ENCODE measurements around the gene EMP3. TPM values are rescaled to one million over a fixed set of nuclear protein-coding genes. Genes with fewer than 3 reads are reported as not detected.

The EMP3 gene
- total and polyA plus RNA-seq, 2 of the 4 experiments (the other 2 are of a cell fraction) = 147 to 632 TPM

- 51% methylated on average over 5 of the region's 22 CpGs; no CpG with 5 or more reads in 1 of the 2 experiments for WGBS, 2 experiments (ENCODE audit: extremely low coverage in 2 of 2, insufficient read length in 1 of 2)
- H3K23ac ChIP-seq (ENCODE audit: low read depth, low read length) = no peak overlapping the region
- H3K4ac ChIP-seq (ENCODE audit: low read depth, low read length) = no peak overlapping the region
- no peak overlapping the region for H2BK120ac ChIP-seq (ENCODE audit: low read depth, low read length)
- DNase-seq = no peak
- intact Hi-C loops (cut with micrococcal nuclease) = no loop called here
- H3K9me3 ChIP-seq (ENCODE audit: control insufficient read depth, insufficient read depth, low read length) = no peaks in the 10 kb centered on the region
- no peaks in the 10 kb centered on the region for H4K20me1 ChIP-seq (ENCODE audit: insufficient read depth, low read length)
- no peak overlapping the region for H2BK15ac ChIP-seq (ENCODE audit: low read depth, low read length)
- ChIA-PET POLR2A (ENCODE audit: unreplicated experiment) (no interaction called here), CTCF (no interaction called here)
- no peak overlapping the region for H3K9ac ChIP-seq (ENCODE audit: low read depth, low read length)
- no peak overlapping the region for H3K27ac ChIP-seq (ENCODE audit: insufficient read depth, low read length)
- H3K4me2 ChIP-seq (ENCODE audit: low read depth, low read length) = no peak overlapping the region
- no peaks in the 10 kb centered on the region; the same call in 1 of the 2 replicates for H3K9me1 ChIP-seq (ENCODE audit: insufficient read depth, low read length)
- no peak overlapping the region; the same call in 1 of the 2 replicates for H3K18ac ChIP-seq (ENCODE audit: low read depth, low read length)
- no peak overlapping the region for H2AK5ac ChIP-seq (ENCODE audit: low read depth, low read length)
- no peak overlapping the region for H3K4me3 ChIP-seq (ENCODE audit: insufficient read depth, low read depth, low read length)
- peak; percentile 85; the same call in 1 of the 2 replicates for ATAC-seq (ENCODE audit: low read depth)
- no peaks in the 10 kb centered on the region for H3K79me1 ChIP-seq (ENCODE audit: low read depth in 1 of 2, low read length in 2 of 2)
- H2AK9ac ChIP-seq (replicated peaks; ENCODE audit: low read depth, low read length, poor library complexity) = peak overlapping the region; percentile 42
- peaks cover 11% of the 10 kb centered on the region for H3K27me3 ChIP-seq (ENCODE audit: control insufficient read depth, insufficient read depth, low read length)
- no peak overlapping the region for H4K91ac ChIP-seq (ENCODE audit: insufficient read depth, low read depth, low read length)
- H3K4me1 ChIP-seq (ENCODE audit: control insufficient read depth, insufficient read depth, low read length) = peaks cover 2% of the 10 kb centered on the region
- H3K56ac ChIP-seq (ENCODE audit: extremely low read depth, insufficient read depth, low read length) = no peak overlapping the region
- no peak overlapping the region for H4K8ac ChIP-seq (ENCODE audit: low read depth in 2 of 2, low read length in 2 of 2)
- no peaks in the 10 kb centered on the region for H3K36me3 ChIP-seq (ENCODE audit: control insufficient read depth, insufficient read depth, low read length)
- dilution Hi-C loops (cut with HindIII; ENCODE audit: low sequenced_read_pairs, unreplicated experiment) = no loop called here
- H2BK5ac ChIP-seq (ENCODE audit: low read depth, low read length, poor library complexity, severe bottlenecking) = no peak overlapping the region
- TF ChIP-seq RFX5 (IDR thresholded peaks at IDR 0.05; ENCODE audit: low read depth, low read length) (no peak), BHLHE40 (IDR thresholded peaks at IDR 0.05; ENCODE audit: low read depth, low read length) (no peak), MXI1 (IDR thresholded peaks at IDR 0.05; ENCODE audit: borderline replicate concordance, low read depth, low read length) (no peak), RAD21 (IDR thresholded peaks at IDR 0.05; ENCODE audit: low read length) (no peak), SMC3 (IDR thresholded peaks at IDR 0.05; ENCODE audit: low read depth, low read length) (no peak)
- TF ChIP-seq, protein P1, sequence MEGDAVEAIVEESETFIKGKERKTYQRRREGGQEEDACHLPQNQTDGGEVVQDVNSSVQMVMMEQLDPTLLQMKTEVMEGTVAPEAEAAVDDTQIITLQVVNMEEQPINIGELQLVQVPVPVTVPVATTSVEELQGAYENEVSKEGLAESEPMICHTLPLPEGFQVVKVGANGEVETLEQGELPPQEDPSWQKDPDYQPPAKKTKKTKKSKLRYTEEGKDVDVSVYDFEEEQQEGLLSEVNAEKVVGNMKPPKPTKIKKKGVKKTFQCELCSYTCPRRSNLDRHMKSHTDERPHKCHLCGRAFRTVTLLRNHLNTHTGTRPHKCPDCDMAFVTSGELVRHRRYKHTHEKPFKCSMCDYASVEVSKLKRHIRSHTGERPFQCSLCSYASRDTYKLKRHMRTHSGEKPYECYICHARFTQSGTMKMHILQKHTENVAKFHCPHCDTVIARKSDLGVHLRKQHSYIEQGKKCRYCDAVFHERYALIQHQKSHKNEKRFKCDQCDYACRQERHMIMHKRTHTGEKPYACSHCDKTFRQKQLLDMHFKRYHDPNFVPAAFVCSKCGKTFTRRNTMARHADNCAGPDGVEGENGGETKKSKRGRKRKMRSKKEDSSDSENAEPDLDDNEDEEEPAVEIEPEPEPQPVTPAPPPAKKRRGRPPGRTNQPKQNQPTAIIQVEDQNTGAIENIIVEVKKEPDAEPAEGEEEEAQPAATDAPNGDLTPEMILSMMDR (conservative IDR thresholded peaks at IDR 0.05; ENCODE audit: low read depth, low read length) = no peak
- TF ChIP-seq, protein P2, sequence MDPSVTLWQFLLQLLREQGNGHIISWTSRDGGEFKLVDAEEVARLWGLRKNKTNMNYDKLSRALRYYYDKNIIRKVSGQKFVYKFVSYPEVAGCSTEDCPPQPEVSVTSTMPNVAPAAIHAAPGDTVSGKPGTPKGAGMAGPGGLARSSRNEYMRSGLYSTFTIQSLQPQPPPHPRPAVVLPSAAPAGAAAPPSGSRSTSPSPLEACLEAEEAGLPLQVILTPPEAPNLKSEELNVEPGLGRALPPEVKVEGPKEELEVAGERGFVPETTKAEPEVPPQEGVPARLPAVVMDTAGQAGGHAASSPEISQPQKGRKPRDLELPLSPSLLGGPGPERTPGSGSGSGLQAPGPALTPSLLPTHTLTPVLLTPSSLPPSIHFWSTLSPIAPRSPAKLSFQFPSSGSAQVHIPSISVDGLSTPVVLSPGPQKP (IDR thresholded peaks at IDR 0.05; ENCODE audit: borderline replicate concordance, low read depth, low read length) = no peak
- in situ Hi-C loops (cut with MboI; ENCODE audit: low sequenced_read_pairs) = no loop called here
- no peak overlapping the region for H4K5ac ChIP-seq (ENCODE audit: low read depth, low read length)
- H3K14ac ChIP-seq (replicated peaks; ENCODE audit: low read depth, low read length) = no peak overlapping the region
- peak overlapping the region; percentile 76 for H2AFZ ChIP-seq (replicated peaks; ENCODE audit: low read length, poor library complexity)
- no TSS peak for BruUV-seq (replicated peaks)
- no peak overlapping the region for H2BK20ac ChIP-seq (ENCODE audit: low read depth, low read length)
Measured at GRCh38 chr19:48308631-48309586, 16.4 kb upstream of the EMP3 start.

Data from IMR-90 (cell line).